Nephron (organoid): ENCODE data around the gene ZNF462.

Source experiments
- H3K27ac Mint-ChIP-seq, 3 experiments: 2 replicates each; pipeline ENCODE4 v1.8.0; 2020; ENCODE audit warnings: mixed read lengths in 3 of 3, mild to moderate bottlenecking in 2 of 3, moderate library complexity in 1 of 3
- H3K27me3 Mint-ChIP-seq: 2 replicates; pipeline ENCODE4 v1.8.0; 2021; ENCODE audit warnings: low read depth, mild to moderate bottlenecking, moderate library complexity, mixed read lengths
- H3K36me3 Mint-ChIP-seq: 2 replicates; pipeline ENCODE4 v1.8.0; 2020; ENCODE audit warnings: low read depth, mixed read lengths
- H3K4me1 Mint-ChIP-seq: 2 replicates; pipeline ENCODE4 v1.8.0; 2020; ENCODE audit warnings: mixed read lengths
- H3K4me3 Mint-ChIP-seq, 3 experiments: 2 replicates each; pipeline ENCODE4 v1.8.0; 2020; ENCODE audit warnings: mild to moderate bottlenecking in 3 of 3, mixed read lengths in 3 of 3, moderate library complexity in 2 of 3
- H3K9me3 Mint-ChIP-seq: 2 replicates; pipeline ENCODE4 v1.8.0; 2020; ENCODE audit warnings: mixed read lengths
- TF ChIP-seq, protein P1 (sequence below), 3 experiments: fragments of 200-600 bp; sonication (generic); IDR thresholded peaks; one replicate each; pipeline ENCODE4 v1.5.0; 2021; ENCODE audit warnings: antibody characterized with exemption in 3 of 3; ENCODE audit not compliant: unreplicated experiment in 3 of 3

ZNF462 gene, protein sequence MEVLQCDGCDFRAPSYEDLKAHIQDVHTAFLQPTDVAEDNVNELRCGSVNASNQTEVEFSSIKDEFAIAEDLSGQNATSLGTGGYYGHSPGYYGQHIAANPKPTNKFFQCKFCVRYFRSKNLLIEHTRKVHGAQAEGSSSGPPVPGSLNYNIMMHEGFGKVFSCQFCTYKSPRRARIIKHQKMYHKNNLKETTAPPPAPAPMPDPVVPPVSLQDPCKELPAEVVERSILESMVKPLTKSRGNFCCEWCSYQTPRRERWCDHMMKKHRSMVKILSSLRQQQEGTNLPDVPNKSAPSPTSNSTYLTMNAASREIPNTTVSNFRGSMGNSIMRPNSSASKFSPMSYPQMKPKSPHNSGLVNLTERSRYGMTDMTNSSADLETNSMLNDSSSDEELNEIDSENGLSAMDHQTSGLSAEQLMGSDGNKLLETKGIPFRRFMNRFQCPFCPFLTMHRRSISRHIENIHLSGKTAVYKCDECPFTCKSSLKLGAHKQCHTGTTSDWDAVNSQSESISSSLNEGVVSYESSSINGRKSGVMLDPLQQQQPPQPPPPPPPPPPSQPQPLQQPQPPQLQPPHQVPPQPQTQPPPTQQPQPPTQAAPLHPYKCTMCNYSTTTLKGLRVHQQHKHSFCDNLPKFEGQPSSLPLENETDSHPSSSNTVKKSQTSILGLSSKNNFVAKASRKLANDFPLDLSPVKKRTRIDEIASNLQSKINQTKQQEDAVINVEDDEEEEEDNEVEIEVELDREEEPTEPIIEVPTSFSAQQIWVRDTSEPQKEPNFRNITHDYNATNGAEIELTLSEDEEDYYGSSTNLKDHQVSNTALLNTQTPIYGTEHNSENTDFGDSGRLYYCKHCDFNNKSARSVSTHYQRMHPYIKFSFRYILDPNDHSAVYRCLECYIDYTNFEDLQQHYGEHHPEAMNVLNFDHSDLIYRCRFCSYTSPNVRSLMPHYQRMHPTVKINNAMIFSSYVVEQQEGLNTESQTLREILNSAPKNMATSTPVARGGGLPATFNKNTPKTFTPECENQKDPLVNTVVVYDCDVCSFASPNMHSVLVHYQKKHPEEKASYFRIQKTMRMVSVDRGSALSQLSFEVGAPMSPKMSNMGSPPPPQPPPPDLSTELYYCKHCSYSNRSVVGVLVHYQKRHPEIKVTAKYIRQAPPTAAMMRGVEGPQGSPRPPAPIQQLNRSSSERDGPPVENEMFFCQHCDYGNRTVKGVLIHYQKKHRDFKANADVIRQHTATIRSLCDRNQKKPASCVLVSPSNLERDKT (N-terminal part only)

DNA sequence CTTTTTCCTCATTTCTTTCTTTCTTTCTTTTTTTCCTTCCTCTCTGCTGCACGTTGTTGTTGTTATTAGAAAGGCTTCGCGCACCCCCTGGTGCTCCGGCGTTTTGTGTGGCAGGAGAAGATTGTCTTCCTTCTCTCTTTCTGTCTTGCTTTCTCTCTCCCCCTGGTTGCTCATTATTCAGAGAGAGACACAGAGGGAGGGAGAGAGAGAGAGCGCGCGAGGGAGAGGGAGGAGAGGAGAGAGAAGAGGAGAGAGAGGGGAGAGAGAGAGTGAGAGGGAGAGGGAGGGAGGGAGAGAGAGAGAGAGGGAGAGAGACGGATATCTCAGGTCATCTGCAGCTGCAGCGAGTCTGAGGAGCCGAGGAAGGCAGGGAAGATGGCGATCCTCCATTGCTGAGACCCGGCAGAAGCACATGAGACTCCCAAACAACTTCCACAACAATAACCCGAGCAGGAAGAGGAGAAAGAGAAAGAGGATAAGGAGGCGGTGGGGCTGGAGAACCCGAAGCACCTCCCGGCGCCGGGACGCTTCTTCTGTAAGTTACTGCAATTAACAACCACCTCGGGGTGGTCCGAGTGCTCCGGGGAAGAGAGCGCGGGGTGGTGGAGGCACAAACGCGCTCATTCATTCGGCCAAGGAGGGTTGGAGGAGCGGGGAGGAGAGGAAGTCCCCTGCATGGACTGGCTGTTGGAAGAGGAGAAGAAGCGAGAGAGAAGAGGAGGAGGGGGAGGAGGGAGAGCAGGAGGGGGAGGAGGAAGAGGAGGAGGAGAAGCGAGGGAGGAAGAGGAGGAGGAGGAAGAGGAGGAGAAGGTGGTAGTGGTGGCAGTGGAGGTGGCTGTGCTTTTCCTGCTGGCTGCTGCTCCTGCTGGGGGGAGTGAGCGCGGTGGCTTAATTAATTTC, at the start of gene ZNF462:
TSS of gene ZNF462 (plus strand) at position 346 of the 900 bp plus-strand sequence. CDS start 60,218 bp downstream, outside the sequence.
- Mint-ChIP-seq H3K36me3 (peaks cover 11% of the 10 kb centered on the region), H3K4me3 (peak within 1 kb of the TSS; percentile 93 to 95 (median 94)), H3K4me1 (peaks cover 40% of the 10 kb centered on the region), H3K27ac (peak within 1 kb of the TSS; percentile 93 to 99 (median 98)), H3K9me3 (no peaks in the 10 kb centered on the region), H3K27me3 (peaks cover 20% of the 10 kb centered on the region)
- TF ChIP-seq, protein P1, sequence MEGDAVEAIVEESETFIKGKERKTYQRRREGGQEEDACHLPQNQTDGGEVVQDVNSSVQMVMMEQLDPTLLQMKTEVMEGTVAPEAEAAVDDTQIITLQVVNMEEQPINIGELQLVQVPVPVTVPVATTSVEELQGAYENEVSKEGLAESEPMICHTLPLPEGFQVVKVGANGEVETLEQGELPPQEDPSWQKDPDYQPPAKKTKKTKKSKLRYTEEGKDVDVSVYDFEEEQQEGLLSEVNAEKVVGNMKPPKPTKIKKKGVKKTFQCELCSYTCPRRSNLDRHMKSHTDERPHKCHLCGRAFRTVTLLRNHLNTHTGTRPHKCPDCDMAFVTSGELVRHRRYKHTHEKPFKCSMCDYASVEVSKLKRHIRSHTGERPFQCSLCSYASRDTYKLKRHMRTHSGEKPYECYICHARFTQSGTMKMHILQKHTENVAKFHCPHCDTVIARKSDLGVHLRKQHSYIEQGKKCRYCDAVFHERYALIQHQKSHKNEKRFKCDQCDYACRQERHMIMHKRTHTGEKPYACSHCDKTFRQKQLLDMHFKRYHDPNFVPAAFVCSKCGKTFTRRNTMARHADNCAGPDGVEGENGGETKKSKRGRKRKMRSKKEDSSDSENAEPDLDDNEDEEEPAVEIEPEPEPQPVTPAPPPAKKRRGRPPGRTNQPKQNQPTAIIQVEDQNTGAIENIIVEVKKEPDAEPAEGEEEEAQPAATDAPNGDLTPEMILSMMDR (IDR thresholded peaks at IDR 0.05; ENCODE audit: unreplicated experiment in 3 of 3), result peak; percentile 11 to 40 (median 26)

DNA sequence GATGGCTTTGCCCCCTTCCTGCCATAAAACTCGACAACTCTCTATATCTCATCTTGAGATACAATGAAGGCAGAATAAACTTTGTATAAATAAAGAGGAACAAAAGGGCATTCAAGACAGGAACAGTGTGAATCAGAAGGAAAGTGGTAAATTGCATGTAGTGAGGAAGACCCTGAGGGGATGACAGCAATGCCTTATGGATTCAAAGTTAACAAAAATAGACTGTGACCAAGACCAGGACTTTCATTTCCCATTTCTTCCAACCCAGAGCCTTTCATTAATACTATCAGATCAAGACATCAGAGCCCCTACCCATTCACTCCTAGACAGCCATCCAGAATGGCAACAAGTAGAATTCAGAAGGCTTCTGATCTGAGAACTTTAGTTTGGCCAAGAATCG, 46.4 kb upstream of the ZNF462 start:
- Mint-ChIP-seq H3K4me1 (no peaks in the 10 kb centered on the region), H3K9me3 (peaks cover 19% of the 10 kb centered on the region), H3K27ac (no peak overlapping the region), H3K4me3 (no peak overlapping the region), H3K27me3 (no peaks in the 10 kb centered on the region), H3K36me3 (no peaks in the 10 kb centered on the region)
- TF ChIP-seq, protein P1 (IDR thresholded peaks at IDR 0.05; ENCODE audit: unreplicated experiment in 3 of 3), result no peak

DNA sequence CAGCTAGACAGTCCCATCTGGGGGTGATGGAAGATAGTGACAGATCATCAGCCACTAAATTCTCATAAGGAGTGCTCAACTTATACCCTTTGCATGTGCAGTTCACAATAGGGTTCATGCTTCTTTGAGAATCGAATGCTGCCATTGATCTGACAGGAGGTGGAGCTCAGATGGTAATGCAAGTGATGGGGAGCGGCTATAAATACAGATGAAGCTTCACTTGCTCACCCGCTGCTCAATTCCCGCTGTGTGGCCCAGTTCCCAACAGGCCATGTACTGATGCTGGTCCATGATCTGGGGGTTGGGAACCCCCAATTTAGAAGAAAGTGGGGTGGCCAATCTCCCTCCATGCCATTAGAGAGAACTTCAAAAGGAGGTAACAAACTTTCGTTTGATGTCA, 44.9 kb upstream of the ZNF462 start:
- Mint-ChIP-seq H3K27me3 (no peaks in the 10 kb centered on the region), H3K27ac (no peak overlapping the region), H3K4me1 (no peaks in the 10 kb centered on the region), H3K9me3 (peaks cover 8% of the 10 kb centered on the region), H3K4me3 (no peak overlapping the region), H3K36me3 (no peaks in the 10 kb centered on the region)
- TF ChIP-seq, protein P1 (IDR thresholded peaks at IDR 0.05; ENCODE audit: unreplicated experiment in 3 of 3), result no peak

DNA sequence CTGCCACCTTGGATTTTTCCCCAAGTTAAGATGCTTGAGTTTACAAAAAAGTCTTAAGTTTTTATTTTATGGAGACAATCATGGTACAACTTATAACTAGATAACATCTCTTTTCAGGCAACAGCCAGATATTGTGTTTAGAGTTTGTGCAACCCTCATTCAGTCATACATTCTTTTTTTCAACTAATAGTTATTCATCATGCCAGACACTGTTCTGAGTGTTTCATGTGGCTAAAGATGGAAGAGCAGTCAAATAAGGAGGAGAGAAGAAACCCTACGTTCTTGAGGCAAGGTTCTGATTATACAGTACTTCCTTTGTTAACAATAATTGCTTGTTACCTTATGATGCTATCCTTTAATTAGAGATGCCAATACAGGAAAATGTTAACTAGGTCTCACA, 42.1 kb upstream of the ZNF462 start:
- no peaks in the 10 kb centered on the region for H3K36me3 Mint-ChIP-seq
- H3K4me1 Mint-ChIP-seq, result no peaks in the 10 kb centered on the region
- no peaks in the 10 kb centered on the region for H3K27me3 Mint-ChIP-seq
- H3K4me3 Mint-ChIP-seq, result no peak overlapping the region
- no peak overlapping the region for H3K27ac Mint-ChIP-seq
- TF ChIP-seq, protein P1 (IDR thresholded peaks at IDR 0.05; ENCODE audit: unreplicated experiment in 3 of 3), result no peak
- no peaks in the 10 kb centered on the region for H3K9me3 Mint-ChIP-seq

DNA sequence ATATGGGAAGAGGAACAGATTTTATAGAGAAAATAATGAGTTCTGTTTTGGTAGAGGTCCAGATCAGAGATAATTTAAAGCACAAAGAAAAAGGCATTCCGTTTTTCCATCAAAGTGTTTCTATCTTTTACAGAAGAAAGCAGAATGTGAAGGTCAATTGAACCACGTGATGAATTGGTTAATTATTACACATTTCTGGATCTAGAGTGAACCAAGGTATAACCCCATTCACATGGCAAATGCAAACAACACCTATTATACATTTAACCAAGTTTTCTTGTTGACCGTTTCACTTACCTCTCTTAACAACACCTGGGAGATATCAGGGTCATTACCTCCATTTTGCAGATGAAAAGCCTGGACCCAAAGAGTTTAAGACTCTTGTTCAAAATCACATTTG, 34.9 kb upstream of the ZNF462 start:
- Mint-ChIP-seq H3K36me3 (no peaks in the 10 kb centered on the region), H3K4me1 (peaks cover 9% of the 10 kb centered on the region), H3K27ac (no peak overlapping the region), H3K27me3 (no peaks in the 10 kb centered on the region), H3K4me3 (no peak overlapping the region), H3K9me3 (no peaks in the 10 kb centered on the region)
- TF ChIP-seq, protein P1 (IDR thresholded peaks at IDR 0.05; ENCODE audit: unreplicated experiment in 3 of 3), result no peak
